B cell (primary cell): ENCODE data around the gene MTUS2. TPM values are rescaled to one million over a fixed set of nuclear protein-coding genes. Genes with fewer than 3 reads are reported as not detected.

Experiments used
- ATAC-seq: fragments of 200-7000 bp; cut with Tn5 transposase; one replicate; pipeline ENCODE4 v1.10.0; 2021; ENCODE audit warnings: low read depth, mild to moderate bottlenecking, moderate number of reproducible peaks, moderate library complexity
- CTCF ChIA-PET: fragments of 350-600 bp; sonication (Branson Sonifier 250); formaldehyde crosslinking; loops from one replicate; lab custom pipeline; 2021; ENCODE audit warnings: antibody characterized with exemption, inconsistent platforms; lab: Charles Lee
- POLR2A ChIA-PET: fragments of 350-600 bp; sonication (Branson Sonifier 250); formaldehyde crosslinking; loops from one replicate; lab custom pipeline; 2021; ENCODE audit warnings: antibody characterized with exemption; lab: Charles Lee
- DNase-seq: peaks from one replicate; pipeline ENCODE4 v3.0.0; 2013
- H2AFZ ChIP-seq: 2 replicates; pipeline ENCODE4 v1.6.1; 2012; ENCODE audit warnings: mild to moderate bottlenecking, low read depth, low read length; ENCODE audit not compliant: insufficient read depth, poor library complexity, severe bottlenecking
- H3K27ac ChIP-seq, 2 donors: 1 replicate in 1 of 2; 2 replicates in 1 of 2; pipeline ENCODE4 v1.5.1; 2012 to 2013; ENCODE audit warnings: low read length in 2 of 2, mild to moderate bottlenecking in 2 of 2, moderate library complexity in 1 of 2
- H3K27me3 ChIP-seq, 4 experiments: fragments of 200-600 bp in 1 of 4; sonication (generic) in 1 of 4; replicated peaks in 1 of 4; 1 replicate in 2 of 4; 2 replicates in 2 of 4; pipeline versions ENCODE4 v1.6.1 to v1.7.0; 2013 to 2016; ENCODE audit warnings: low read length in 3 of 4, mild to moderate bottlenecking in 2 of 4, mixed read lengths in 1 of 4, moderate library complexity in 1 of 4; ENCODE audit not compliant: insufficient read depth in 4 of 4, control insufficient read depth in 3 of 4; ENCODE audit errors: control extremely low read depth in 1 of 4
- H3K36me3 ChIP-seq, 2 experiments: replicated peaks in 1 of 2; 1 replicate in 1 of 2; 2 replicates in 1 of 2; pipeline versions ENCODE4 v1.6.1 to v1.7.1; 2013; ENCODE audit warnings: low read length in 1 of 2; ENCODE audit not compliant: insufficient read depth in 2 of 2, control insufficient read depth in 1 of 2; ENCODE audit errors: control extremely low read depth in 1 of 2, extremely low read depth in 1 of 2
- H3K4me1 ChIP-seq, 2 donors: fragments of 200-600 bp in 1 of 2; sonication (generic) in 1 of 2; 1 replicate in 1 of 2; 2 replicates in 1 of 2; pipeline versions ENCODE4 v1.5.1 to v1.6.1; 2013 to 2017; ENCODE audit warnings: low read length in 2 of 2; ENCODE audit not compliant: control insufficient read depth in 2 of 2, insufficient read depth in 2 of 2
- H3K4me2 ChIP-seq: replicated peaks from 2 replicates; pipeline ENCODE3; 2012; ENCODE audit warnings: mild to moderate bottlenecking, low read depth, low read length; ENCODE audit not compliant: poor library complexity, severe bottlenecking
- H3K4me3 ChIP-seq, 5 experiments: fragments of 200-600 bp in 1 of 5; sonication (generic) in 1 of 5; 1 replicate in 3 of 5; 2 replicates in 2 of 5; pipeline versions ENCODE4 v1.5.1 to v1.7.0; 2011 to 2016; ENCODE audit warnings: low read length in 4 of 5, mild to moderate bottlenecking in 4 of 5, low read depth in 2 of 5, control low read depth in 1 of 5, moderate library complexity in 1 of 5; ENCODE audit not compliant: insufficient read depth in 1 of 5; ENCODE audit errors: control extremely low read depth in 1 of 5, extremely low read depth in 1 of 5
- H3K79me2 ChIP-seq: fragments of 200-600 bp; sonication (generic); one replicate; pipeline ENCODE4 v1.6.0; 2016; ENCODE audit warnings: low read length; ENCODE audit not compliant: control insufficient read depth, insufficient read depth
- H3K9ac ChIP-seq: fragments of 200-600 bp; sonication (generic); 2 replicates; pipeline ENCODE4 v1.6.1; 2017; ENCODE audit warnings: mild to moderate bottlenecking, low read length, moderate library complexity
- H3K9me3 ChIP-seq, 3 donors: one replicate each; pipeline versions ENCODE4 v1.6.1 to v1.7.1; 2013; ENCODE audit warnings: low read length in 2 of 3; ENCODE audit not compliant: control insufficient read depth in 2 of 3, insufficient read depth in 1 of 3; ENCODE audit errors: control extremely low read depth in 1 of 3
- H4K20me1 ChIP-seq: 2 replicates; pipeline ENCODE4 v1.6.0; 2012; ENCODE audit warnings: mild to moderate bottlenecking, low read length; ENCODE audit not compliant: insufficient read depth, control insufficient read depth, poor library complexity, severe bottlenecking
- H3K27ac Mint-ChIP-seq: one replicate; pipeline ENCODE4 v1.8.0; 2021; ENCODE audit warnings: mixed read lengths
- H3K27me3 Mint-ChIP-seq: one replicate; pipeline ENCODE4 v1.8.0; 2021; ENCODE audit warnings: mixed read lengths
- H3K4me1 Mint-ChIP-seq: one replicate; pipeline ENCODE4 v1.8.0; 2021; ENCODE audit warnings: mixed read lengths
- H3K4me3 Mint-ChIP-seq: one replicate; pipeline ENCODE4 v1.8.0; 2021; ENCODE audit warnings: mixed read lengths
- H3K9me3 Mint-ChIP-seq: one replicate; pipeline ENCODE4 v1.8.0; 2022; ENCODE audit warnings: mixed read lengths; ENCODE audit not compliant: insufficient read depth
- CTCF ChIP-seq: fragments of 200-600 bp; IDR thresholded peaks from one replicate; pipeline ENCODE4 v1.8.0; 2022; ENCODE audit warnings: antibody characterized with exemption, mild to moderate bottlenecking
- EZH2 ChIP-seq: IDR thresholded peaks from 2 replicates; pipeline ENCODE4 v1.6.1; 2012; ENCODE audit warnings: borderline replicate concordance, low read depth, mild to moderate bottlenecking, moderate library complexity, low read length; ENCODE audit not compliant: insufficient read depth, poor library complexity, severe bottlenecking
- WGBS: methylation state at CpG from one replicate; pipeline ENCODE4 v1.1.5; 2013; ENCODE audit warnings: missing lambda C conversion rate; ENCODE audit not compliant: insufficient coverage; 5-methylcytosine and 5-hydroxymethylcytosine counted together
- intact Hi-C: fragments of 100-400 bp; cut with micrococcal nuclease; formaldehyde crosslinking; loops from one replicate; pipeline ENCODE4 v1.10.0; 2022
- polyA plus RNA-seq: library from polyadenylated mRNA; depleted of rRNA; stranded (reverse); fragments of >200 nt; gene quantifications from 2 replicates; pipeline ENCODE4 v1.2.3, GENCODE V29; 2012
- total RNA-seq, 2 donors: library from RNA; stranded (reverse); fragments of 120-200 nt in 1 of 2; gene quantifications; 1 replicate in 1 of 2; 2 replicates in 1 of 2; pipeline versions ENCODE4 v1.2.3 to v1.2.4, GENCODE V29; 2013 to 2022

Gene MTUS2
- total and polyA plus RNA-seq, 2 donors (not counting 1 experiment from before 2014, with no cell fraction given): 0.12 TPM; not detected in 1

- Histone ChIP-seq H3K9ac (no peak overlapping the region), H3K27ac (no peak overlapping the region), H3K9me3 (peaks cover 0 to 19% (median 6%) of the 10 kb centered on the region in 3 donors), H3K79me2 (no peaks in the 10 kb centered on the region), H3K4me2 (no peak overlapping the region), H4K20me1 (no peaks in the 10 kb centered on the region), H3K4me3 (no peak overlapping the region), H2AFZ (no peak overlapping the region), H3K4me1 (no peaks in the 10 kb centered on the region), H3K36me3 (no peaks in the 10 kb centered on the region), H3K27me3 (peaks cover 0 to 3% (median 2%) of the 10 kb centered on the region in 4 experiments)
- Mint-ChIP-seq H3K9me3 (peaks cover 10% of the 10 kb centered on the region), H3K4me3 (no peak overlapping the region), H3K27me3 (peaks cover 21% of the 10 kb centered on the region), H3K4me1 (no peaks in the 10 kb centered on the region), H3K27ac (no peak overlapping the region)
- WGBS: no CpG with 5 or more reads among the region's 2 CpGs
- no peak for DNase-seq
- intact Hi-C loops: no loop called here
- ChIA-PET POLR2A (no interaction called here), CTCF (no interaction called here)
- TF ChIP-seq EZH2 (no peak), CTCF (no peak)
- ATAC-seq: no peak
Measured at GRCh38 chr13:29182216-29182615, 362.1 kb downstream of the MTUS2 start.

- H3K9me3 ChIP-seq: peaks cover 0 to 19% (median 17%) of the 10 kb centered on the region in 3 donors
- H3K27ac Mint-ChIP-seq: no peak overlapping the region
- no peak overlapping the region for H3K4me2 ChIP-seq
- no peak overlapping the region for H3K4me3 ChIP-seq
- POLR2A ChIA-PET: no interaction called here
- no peaks in the 10 kb centered on the region for H4K20me1 ChIP-seq
- no peaks in the 10 kb centered on the region for H3K4me1 ChIP-seq
- no peak overlapping the region for H3K27ac ChIP-seq
- H3K27me3 Mint-ChIP-seq: peaks cover 19% of the 10 kb centered on the region
- H3K27me3 ChIP-seq: no peaks in the 10 kb centered on the region
- 80% methylated on average over 1 of the region's 2 CpGs for WGBS
- H3K9ac ChIP-seq: no peak overlapping the region
- DNase-seq (no peak), ATAC-seq (no peak)
- intact Hi-C loops: no loop called here
- H3K36me3 ChIP-seq: no peaks in the 10 kb centered on the region
- no peaks in the 10 kb centered on the region for H3K4me1 Mint-ChIP-seq
- H3K9me3 Mint-ChIP-seq: peaks cover 10% of the 10 kb centered on the region
- H3K4me3 Mint-ChIP-seq: no peak overlapping the region
- H2AFZ ChIP-seq: no peak overlapping the region
- CTCF ChIA-PET: no interaction called here
- H3K79me2 ChIP-seq: no peaks in the 10 kb centered on the region
- TF ChIP-seq EZH2 (no peak), CTCF (no peak)
Measured at GRCh38 chr13:29185926-29186325, 365.8 kb downstream of the MTUS2 start.
